NOMO-1 treated with DMSO at 0.1 percent for 48 hours (cell line): ENCODE measurements around the gene FAM53B.

ENCODE experiments used
- DNase-seq: peaks from one replicate; lab custom pipeline; 2025; ENCODE audit not compliant: unreplicated experiment; lab: John Stamatoyannopoulos, UW

The FAM53B gene

GRCh38 chr10:124728071-124728829, 15.9 kb downstream of the FAM53B start:
- DNase-seq = peak; percentile 65

DNA sequence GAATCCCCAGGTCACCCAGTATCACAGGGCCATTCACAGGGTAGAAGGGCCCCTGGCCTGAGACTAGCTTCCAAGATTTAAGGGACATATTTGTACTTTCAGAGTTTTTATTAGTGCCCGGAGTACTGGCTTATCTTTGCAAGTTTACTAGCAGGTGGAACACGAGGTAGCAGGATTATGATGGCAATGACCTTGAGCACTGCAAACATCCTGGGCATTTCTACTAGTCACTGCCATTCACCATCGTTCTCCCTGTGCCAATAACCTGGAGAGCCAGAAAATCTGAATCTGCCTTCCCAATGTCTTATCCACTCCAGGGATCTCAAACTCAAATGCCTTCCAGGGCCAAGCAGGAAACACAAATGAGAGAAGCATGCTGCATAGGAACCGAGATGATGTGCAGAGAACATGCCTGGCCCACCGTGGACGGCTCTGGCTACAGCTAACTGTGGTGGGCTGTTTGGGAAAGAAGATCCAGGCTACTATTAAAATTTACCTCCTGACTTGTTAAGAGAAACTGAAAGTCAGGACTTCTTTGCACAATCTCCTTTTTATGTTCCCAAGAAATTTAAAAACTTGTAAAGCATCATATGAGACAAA, 16.7 kb downstream of the FAM53B start:
- no peak for DNase-seq

DNA sequence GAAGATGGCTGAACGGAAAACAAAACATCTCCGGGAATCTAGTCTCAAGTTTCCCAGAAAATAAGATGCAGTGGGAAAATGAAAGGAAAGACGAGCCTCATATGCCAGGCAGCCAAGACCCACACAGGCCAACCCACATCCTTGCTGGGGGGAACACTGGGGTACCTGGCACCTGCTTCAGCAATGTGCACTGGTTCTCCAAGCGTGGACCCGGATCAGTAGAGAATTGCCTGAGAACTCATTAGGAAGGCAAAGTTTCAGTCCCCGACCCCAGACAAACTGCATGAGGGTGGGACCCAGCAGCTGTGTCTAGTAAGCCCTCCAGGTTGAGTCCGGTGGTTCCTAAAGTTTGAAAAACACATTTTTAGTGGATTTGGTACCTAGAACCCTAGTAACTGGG, 18.4 kb downstream of the FAM53B start:
- DNase-seq = no peak

DNA sequence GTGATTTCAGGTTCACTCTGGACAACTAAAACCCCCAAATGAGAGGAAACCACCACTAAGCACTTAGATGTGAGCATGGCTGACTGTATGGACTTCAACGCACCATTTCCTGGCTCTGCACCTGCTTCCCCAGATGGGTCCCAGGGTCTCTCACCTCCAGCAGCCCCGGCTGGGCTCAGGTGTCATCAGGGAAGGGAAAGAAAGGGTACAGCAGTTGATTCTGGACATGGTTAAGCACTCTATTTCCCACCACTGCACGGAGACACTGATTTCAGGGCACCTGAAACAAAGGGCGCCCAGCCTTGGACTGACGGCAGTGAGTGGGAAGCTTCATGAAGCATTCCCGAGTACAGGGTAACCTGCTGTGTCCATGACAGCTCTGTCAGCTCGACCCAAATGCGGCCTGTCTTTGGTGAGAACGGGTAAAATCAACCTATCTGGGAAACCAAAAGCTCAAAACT, 19.0 kb downstream of the FAM53B start:
- no peak for DNase-seq

- DNase-seq = no peak
Observed at GRCh38 chr10:124724279-124725027, 19.7 kb downstream of the FAM53B start.

- no peak for DNase-seq
Observed at GRCh38 chr10:124723826-124724225, 20.4 kb downstream of the FAM53B start.

- DNase-seq = no peak
Observed at GRCh38 chr10:124722798-124723783, 21.1 kb downstream of the FAM53B start.

DNA sequence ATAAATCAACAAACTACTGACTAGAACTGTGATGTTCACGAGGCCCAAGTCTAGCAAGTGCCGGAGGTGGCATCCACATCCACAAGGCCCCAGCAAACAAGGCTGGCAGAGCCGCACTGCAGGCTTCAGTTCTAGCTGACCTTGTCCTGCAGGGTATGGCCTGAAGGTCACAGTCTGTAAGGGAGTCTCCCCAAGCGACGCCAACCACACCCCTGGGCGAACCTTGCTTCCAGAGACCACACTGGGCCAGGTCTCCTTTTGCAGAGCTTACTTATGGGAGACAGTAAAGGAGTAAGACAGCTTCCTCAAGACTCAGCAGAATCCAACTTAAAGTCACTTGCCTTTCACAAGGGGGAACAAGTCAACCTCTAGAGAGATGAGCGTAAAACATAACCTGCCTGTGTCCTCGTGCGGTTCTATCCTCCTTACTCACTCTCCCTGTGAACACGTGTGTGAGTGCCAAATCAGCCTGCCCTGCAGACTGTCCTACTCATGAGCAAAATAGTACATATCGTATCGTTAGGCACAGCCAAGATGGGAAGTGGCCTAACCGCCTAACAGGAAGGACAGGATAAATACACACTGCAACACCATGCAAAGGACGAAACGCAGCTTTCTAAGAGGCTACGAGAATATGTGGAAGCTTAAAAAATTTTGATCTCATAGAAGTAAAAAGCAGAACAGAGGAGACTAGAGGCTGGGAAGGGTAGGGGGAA, 22.7 kb downstream of the FAM53B start:
- peak; percentile 83 for DNase-seq

GRCh38 chr10:124719213-124719851, 24.8 kb downstream of the FAM53B start:
- DNase-seq = peak; percentile 68

- DNase-seq = peak; percentile 96
Observed at GRCh38 chr10:124717911-124718741, 26.1 kb downstream of the FAM53B start.

- DNase-seq = no peak
Observed at GRCh38 chr10:124717041-124717757, 27.0 kb downstream of the FAM53B start.

GRCh38 chr10:124716369-124716768, 27.8 kb downstream of the FAM53B start:
- DNase-seq = no peak

DNA sequence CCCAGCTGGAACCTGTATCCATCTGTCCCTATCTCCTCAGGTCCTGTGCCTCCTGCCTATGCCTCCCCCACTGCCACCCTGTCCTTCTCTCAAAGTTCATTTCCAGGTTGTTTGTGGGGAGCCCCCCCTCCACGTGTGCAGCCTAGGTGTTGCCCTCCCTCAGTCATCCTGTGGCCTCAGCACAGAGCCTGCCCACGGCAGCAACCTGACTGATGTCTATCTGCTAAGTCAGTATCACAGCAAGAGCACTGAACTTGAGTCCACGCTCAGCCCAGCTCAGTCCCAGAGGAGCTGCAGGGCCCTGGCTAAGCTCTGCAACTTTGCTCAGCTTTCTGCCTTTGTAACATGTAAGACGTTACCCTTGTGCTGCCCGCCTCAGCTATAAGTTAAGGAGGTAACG, 28.7 kb downstream of the FAM53B start:
- DNase-seq = no peak

- no peak for DNase-seq
Observed at GRCh38 chr10:124713679-124714255, 30.4 kb downstream of the FAM53B start.

GRCh38 chr10:124712704-124713407, 31.3 kb downstream of the FAM53B start:
- no peak for DNase-seq

- no peak for DNase-seq
Observed at GRCh38 chr10:124711145-124711544, 33.0 kb downstream of the FAM53B start.

GRCh38 chr10:124710266-124710881, 33.8 kb downstream of the FAM53B start:
- no peak for DNase-seq
